Activated CD8-positive, alpha-beta T cell treated with anti-CD3 and anti-CD28 coated beads, Interleukin-2, amount 10 ng/mL, durations not matched to agents 7 days and 5 days (primary cell): ENCODE results near the gene MSN. TPM values are rescaled to one million over a fixed set of nuclear protein-coding genes. Genes with fewer than 3 reads are reported as not detected.
"Not testable (repeated sequence)": the region's sequence is repeated elsewhere in the genome, so short reads cannot be mapped to it uniquely, and the experiment has no call there.

ENCODE experiments used
- ATAC-seq: fragments of 150-1000 bp; cut with Tn5 transposase; one replicate; pipeline ENCODE4 v1.10.0; 2021; ENCODE audit warnings: moderate library complexity
- CTCF ChIA-PET: fragments of 350-600 bp; sonication (Branson Sonifier 250); formaldehyde crosslinking; loops from one replicate; lab custom pipeline; 2021; ENCODE audit warnings: antibody characterized with exemption; lab: Charles Lee
- POLR2A ChIA-PET: fragments of 350-600 bp; sonication (Branson Sonifier 250); formaldehyde crosslinking; loops from one replicate; lab custom pipeline; 2021; ENCODE audit warnings: antibody characterized with exemption; lab: Charles Lee
- DNase-seq: peaks from one replicate; pipeline ENCODE4 v3.0.0-alpha.2; 2020
- H3K27ac Mint-ChIP-seq: one replicate; pipeline ENCODE4 v1.8.0; 2021; ENCODE audit warnings: mild to moderate bottlenecking, mixed read lengths
- H3K27me3 Mint-ChIP-seq: one replicate; pipeline ENCODE4 v1.8.0; 2021; ENCODE audit warnings: low read depth, mixed read lengths
- H3K36me3 Mint-ChIP-seq: one replicate; pipeline ENCODE4 v1.8.0; 2021; ENCODE audit warnings: low read depth, mixed read lengths
- H3K4me1 Mint-ChIP-seq: one replicate; pipeline ENCODE4 v1.8.0; 2021; ENCODE audit warnings: low read depth, mixed read lengths
- H3K4me3 Mint-ChIP-seq: one replicate; pipeline ENCODE4 v1.8.0; 2021; ENCODE audit warnings: mild to moderate bottlenecking, mixed read lengths
- H3K9me3 Mint-ChIP-seq: one replicate; pipeline ENCODE4 v1.8.0; 2022; ENCODE audit warnings: mixed read lengths; ENCODE audit not compliant: insufficient read depth
- total RNA-seq, 2 experiments: library from RNA; stranded (reverse); gene quantifications; one replicate each; pipeline ENCODE4 v1.2.3, GENCODE V29; 2021

MSN gene
- total RNA-seq: 100 to 1,000 TPM; 622 to 627 TPM

DNA sequence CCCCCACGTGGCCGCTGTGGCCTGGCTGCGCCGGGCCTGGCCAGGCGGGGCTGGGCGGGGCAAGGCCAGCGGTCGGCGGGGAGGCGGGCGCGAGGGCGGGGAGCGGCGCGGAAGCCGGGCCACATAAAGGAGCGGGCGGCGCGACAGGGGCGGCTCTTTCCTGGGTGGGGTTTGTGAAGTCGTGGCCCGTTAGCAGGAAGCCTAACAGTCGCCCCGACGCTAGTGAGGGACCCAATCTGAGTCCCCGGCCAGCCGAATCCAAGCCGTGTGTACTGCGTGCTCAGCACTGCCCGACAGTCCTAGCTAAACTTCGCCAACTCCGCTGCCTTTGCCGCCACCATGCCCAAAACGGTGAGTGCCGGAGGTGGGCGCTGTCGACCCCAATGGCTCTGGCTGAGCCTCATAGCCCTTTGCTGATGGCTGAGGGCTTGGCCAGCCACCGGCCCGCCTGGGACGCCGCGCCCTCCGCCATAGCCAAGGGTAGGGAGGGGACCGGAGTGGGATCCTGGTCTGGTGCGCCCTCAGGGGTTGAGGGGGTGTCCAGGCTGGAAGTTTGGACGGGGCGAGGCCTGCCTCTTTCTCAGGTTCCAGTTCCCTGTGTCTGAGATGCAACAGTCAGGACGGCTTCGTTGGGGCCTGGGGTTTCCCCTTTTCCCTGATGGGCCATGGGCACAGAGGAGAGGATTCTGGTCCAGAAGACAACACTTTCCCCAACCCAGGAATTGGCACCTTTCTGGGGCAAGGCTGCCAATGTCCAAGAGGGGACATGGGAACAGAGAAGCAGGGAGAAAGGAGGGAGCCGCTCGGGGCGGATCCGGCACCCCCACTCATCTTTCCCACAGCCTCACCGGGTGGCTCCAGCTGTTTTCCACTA is at the start of gene MSN:
Gene MSN (plus strand): TSS at position 152 of the 874 bp plus-strand sequence. CDS start 188 bp downstream, at position 340.
- Mint-ChIP-seq H3K4me1 (peaks cover 33% of the 10 kb centered on the region), H3K27me3 (no peaks in the 10 kb centered on the region)

DNA sequence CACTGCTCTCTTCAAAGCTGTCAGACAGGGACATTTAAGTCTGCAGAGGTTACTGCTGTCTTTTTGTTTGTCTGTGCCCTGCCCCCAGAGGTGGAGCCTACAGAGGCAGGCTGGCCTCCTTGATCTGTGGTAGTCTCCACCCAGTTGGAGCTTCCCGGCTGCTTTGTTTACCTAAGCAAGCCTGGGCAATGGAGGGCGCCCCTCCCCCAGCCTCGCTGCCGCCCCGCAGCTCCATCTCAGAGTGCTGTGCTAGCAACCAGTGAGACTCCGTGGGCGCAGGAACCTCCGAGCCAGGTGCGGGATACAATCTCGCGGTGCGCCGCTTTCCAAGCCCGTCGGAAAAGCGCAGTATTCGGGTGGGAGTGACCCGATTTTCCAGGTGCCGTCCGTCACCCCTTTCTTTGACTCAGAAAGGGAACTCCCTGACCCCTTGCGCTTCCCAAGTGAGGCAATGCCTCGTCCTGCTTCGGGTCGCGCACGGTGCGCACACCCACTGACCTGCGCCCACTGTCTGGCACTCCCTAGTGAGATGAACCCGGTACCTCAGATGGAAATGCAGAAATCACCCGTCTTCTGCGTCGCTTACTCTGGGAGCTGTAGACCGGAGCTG is 47.3 kb upstream of the MSN start:
- CTCF ChIA-PET, H3K4me3 Mint-ChIP-seq, H3K27me3 Mint-ChIP-seq, H3K36me3 Mint-ChIP-seq, H3K4me1 Mint-ChIP-seq, POLR2A ChIA-PET, H3K9me3 Mint-ChIP-seq, DNase-seq, ATAC-seq, H3K27ac Mint-ChIP-seq: not testable (repeated sequence)

More for the DNA sequence above, at the start of gene MSN:
- Mint-ChIP-seq H3K4me3 (peak within 1 kb of the TSS; percentile 95), H3K9me3 (no peaks in the 10 kb centered on the region), H3K36me3 (peaks cover 46% of the 10 kb centered on the region), H3K27ac (peak within 1 kb of the TSS; percentile 93)
- POLR2A ChIA-PET: interaction anchor here (0.6 to 3.1 kb wide), 10 partner anchors 10 to 85 kb away, joined by 3 to 20 read pairs (median 4); no protein-coding TSS in a partner anchor
- CTCF ChIA-PET: interaction anchor here (1.2 to 2.2 kb wide), 6 partner anchors 33 to 71 kb away, joined by 3 to 9 read pairs (median 6); no protein-coding TSS in a partner anchor
- DNase-seq: peak; percentile 84
- ATAC-seq: peak; percentile 83

DNA sequence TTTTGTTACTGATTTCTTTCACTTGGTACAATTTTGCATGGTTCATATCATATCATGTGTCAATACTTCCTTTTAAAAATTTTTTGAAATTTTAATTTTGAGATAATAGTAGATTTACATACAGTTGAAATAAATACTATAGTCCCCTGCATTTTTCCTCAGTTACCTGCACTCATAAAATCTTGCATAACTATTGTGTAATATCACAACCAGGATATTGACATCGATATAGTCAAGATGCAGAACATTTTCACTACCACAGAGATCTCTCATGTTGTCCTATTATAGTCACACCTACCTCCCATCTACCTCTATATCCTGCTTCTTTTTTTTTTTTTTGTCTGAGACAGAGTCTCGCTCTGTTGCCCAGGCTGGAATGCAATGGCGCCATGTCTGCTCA is 36.7 kb upstream of the MSN start:
- ChIA-PET CTCF (no interaction called here), POLR2A (no interaction called here)
- Mint-ChIP-seq H3K36me3 (peaks cover 8% of the 10 kb centered on the region), H3K4me3 (no peak overlapping the region), H3K27ac (no peak overlapping the region), H3K27me3 (no peaks in the 10 kb centered on the region), H3K9me3 (peaks cover 4% of the 10 kb centered on the region), H3K4me1 (peaks cover 5% of the 10 kb centered on the region)
- DNase-seq: no peak
- ATAC-seq: no peak

DNA sequence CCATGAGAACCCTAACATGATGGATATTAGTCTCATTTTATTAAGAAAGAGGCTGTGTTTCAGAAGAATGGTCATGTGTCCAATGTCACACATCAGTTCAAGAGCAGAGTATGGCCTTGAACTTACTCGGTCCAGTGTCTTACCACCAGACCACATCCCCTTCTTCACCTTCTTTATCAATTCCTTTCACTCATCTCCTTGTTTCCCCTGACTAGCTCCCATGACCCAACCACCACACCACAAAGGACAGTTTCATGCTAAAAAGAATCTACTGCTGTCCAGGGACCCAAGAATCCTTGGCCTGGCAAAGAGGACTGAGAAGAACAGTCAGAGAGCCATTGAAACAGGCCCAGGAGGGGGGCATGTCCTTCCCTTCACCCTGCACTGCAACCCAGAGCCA is 33.6 kb upstream of the MSN start:
- no peak for ATAC-seq
- H3K27ac Mint-ChIP-seq: no peak overlapping the region
- no peaks in the 10 kb centered on the region for H3K9me3 Mint-ChIP-seq

DNA sequence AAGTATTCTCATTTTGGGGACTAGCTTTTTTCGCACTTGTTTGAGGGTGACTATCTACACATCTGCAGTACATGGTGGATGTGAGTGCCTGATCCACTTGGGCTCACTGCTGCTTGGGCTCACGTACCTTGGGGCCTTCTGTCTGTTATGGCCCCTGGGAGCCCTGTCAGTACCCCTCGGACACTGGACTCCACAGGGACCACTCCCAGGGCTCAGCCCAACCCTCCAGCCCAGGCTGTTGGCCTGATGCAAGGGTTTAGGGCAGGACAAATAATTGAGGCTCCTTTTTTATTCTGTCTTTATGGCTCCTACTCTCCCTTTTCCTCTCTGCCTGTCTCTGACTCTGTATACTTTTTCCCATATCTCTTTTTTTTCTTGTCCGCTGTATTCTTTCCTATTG is 32.7 kb upstream of the MSN start:
- no peak overlapping the region for H3K27ac Mint-ChIP-seq
- no peak for DNase-seq
- CTCF ChIA-PET: no interaction called here

More for the DNA sequence above, 33.6 kb upstream of the MSN start:
- POLR2A ChIA-PET: no interaction called here
- CTCF ChIA-PET: no interaction called here
- Mint-ChIP-seq H3K27me3 (no peaks in the 10 kb centered on the region), H3K4me1 (peaks cover 5% of the 10 kb centered on the region), H3K4me3 (no peak overlapping the region), H3K36me3 (peaks cover 2% of the 10 kb centered on the region)
- no peak for DNase-seq

DNA sequence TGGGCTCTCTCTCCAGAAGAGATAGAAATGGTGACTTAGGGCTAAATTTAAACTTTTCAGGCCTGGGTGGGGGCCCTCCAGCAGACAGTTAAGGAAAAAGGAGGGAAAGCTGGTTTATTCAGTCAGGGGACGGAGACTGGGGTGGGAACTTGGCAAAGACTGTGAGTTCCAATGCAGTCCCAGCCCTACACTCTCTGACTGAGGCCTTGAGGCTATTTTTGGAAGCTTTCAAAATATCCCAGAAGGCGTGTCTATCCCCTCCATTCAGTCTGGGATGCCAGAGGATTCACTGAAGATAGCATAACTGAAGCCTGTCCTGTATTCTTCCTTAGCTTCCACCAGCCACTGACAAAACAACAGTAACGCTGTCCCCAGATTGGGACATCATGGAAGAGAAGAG is 32.1 kb upstream of the MSN start:
- Mint-ChIP-seq H3K4me3 (no peak overlapping the region), H3K27ac (no peak overlapping the region), H3K36me3 (no peaks in the 10 kb centered on the region), H3K27me3 (no peaks in the 10 kb centered on the region), H3K4me1 (peaks cover 5% of the 10 kb centered on the region), H3K9me3 (no peaks in the 10 kb centered on the region)
- ATAC-seq (no peak), DNase-seq (no peak)
- ChIA-PET POLR2A (no interaction called here), CTCF (interaction anchor here (1.0 kb wide), 1 partner anchor 10 kb away, joined by 3 read pairs; no protein-coding TSS in a partner anchor)

More for the DNA sequence above, 32.7 kb upstream of the MSN start:
- Mint-ChIP-seq H3K4me1 (peaks cover 5% of the 10 kb centered on the region), H3K27me3 (no peaks in the 10 kb centered on the region), H3K4me3 (no peak overlapping the region), H3K9me3 (no peaks in the 10 kb centered on the region), H3K36me3 (no peaks in the 10 kb centered on the region)
- POLR2A ChIA-PET: no interaction called here
- ATAC-seq: no peak

DNA sequence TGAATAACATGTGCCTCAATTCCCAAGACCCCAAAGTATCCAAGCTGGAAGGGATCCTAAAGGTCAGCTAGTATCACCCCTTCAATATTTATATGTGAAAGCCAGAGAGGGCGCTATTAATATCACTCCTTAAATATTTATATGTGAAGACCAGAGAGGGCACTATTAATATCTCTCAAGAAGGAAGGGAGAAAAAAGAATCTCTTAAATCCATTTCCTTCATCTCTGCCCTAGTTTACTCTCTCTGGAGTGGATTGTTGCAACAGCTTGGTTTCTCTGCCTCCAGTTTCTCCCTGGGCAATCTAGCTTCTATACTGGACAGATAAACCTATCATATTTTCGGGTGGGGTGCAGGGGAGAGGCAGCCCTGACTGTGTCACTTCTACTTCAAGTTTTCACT is 31.6 kb upstream of the MSN start:
- Mint-ChIP-seq H3K36me3 (no peaks in the 10 kb centered on the region), H3K27ac (no peak overlapping the region), H3K9me3 (no peaks in the 10 kb centered on the region), H3K4me3 (no peak overlapping the region), H3K27me3 (no peaks in the 10 kb centered on the region), H3K4me1 (peaks cover 5% of the 10 kb centered on the region)
- ChIA-PET POLR2A (no interaction called here), CTCF (interaction anchor here (1.0 kb wide), 1 partner anchor 10 kb away, joined by 3 read pairs; no protein-coding TSS in a partner anchor)
- no peak for DNase-seq
- no peak for ATAC-seq

DNA sequence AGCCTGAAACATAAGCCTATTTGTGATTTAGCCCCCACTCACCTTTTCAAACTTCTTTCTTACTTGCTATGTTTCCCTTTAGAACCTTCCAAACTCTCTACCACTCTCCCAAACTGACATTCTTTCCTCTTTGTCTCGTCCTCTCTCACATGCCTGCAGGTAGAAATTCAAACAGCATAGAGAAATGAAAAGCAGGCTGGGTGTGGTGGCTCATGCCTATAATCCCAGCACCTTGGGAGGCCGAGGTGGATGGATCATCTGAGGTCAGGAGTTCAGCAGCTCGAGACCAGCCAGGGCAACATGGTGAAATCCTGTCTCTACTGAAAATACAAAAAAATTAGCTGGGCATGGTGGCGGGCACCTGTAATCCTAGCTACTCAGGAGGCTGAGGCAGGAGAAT is 31.2 kb upstream of the MSN start:
- H3K27ac Mint-ChIP-seq, H3K9me3 Mint-ChIP-seq, H3K36me3 Mint-ChIP-seq, H3K27me3 Mint-ChIP-seq, H3K4me3 Mint-ChIP-seq, H3K4me1 Mint-ChIP-seq, POLR2A ChIA-PET, ATAC-seq, DNase-seq: not testable (repeated sequence)
- CTCF ChIA-PET: interaction anchor here (1.0 kb wide), 1 partner anchor 9 kb away, joined by 3 read pairs; no protein-coding TSS in a partner anchor

DNA sequence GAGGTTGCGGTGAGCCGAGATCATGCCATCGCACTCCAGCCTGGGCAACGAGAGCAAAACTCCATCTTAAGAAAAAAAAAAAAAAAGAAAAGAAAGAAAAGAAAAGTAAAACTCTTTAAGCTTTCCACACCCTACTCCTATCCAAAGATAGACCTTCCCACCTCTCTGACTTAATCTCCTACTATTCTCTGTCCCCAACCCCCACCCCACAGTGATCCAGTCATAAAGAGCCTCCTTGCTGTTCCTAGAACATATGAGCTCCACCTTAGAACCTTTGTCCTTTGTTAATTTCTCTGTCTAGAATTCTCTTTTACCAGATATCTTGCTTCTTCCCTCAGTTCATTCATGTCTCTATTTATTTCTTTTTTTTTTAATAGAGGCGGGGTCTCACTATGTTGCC is 30.1 kb upstream of the MSN start:
- no peak for DNase-seq
- CTCF ChIA-PET: no interaction called here
- Mint-ChIP-seq H3K9me3 (no peaks in the 10 kb centered on the region), H3K27ac (no peak overlapping the region), H3K36me3 (no peaks in the 10 kb centered on the region), H3K4me3 (no peak overlapping the region), H3K4me1 (peaks cover 5% of the 10 kb centered on the region), H3K27me3 (no peaks in the 10 kb centered on the region)
- ATAC-seq: no peak
- POLR2A ChIA-PET: no interaction called here

DNA sequence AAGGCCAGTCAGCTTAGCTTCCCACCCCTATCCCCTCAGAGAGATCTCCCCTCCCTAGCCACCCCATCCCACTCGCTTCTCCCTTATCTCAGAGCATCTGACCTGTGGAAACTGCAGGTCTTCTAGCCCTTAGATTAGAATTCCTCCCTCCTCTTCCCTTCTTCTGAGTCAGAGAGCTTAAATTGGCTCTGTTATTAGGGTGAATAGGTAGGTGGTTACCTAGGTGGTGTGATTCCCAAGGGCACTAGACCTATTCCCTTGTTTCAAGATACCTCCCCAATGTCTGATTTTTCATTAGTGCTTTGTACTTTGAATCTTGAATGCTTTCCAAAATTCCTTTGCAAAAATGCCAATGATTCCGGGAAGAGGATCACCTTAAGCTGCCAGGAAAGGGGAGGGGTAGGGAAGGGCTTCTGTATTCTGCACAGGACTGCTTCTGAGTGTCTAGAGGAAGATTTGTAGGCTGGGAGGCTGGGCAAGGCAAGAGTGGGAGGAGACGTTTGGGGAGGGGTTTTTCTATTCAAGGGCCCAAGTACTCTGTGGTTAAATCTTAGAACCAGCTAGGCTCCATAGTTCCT is 24.5 kb upstream of the MSN start:
- peaks cover 15% of the 10 kb centered on the region for H3K4me1 Mint-ChIP-seq
- no peak for ATAC-seq
- DNase-seq: no peak
- ChIA-PET CTCF (no interaction called here), POLR2A (interaction anchor here (1.1 kb wide), 1 partner anchor 41 kb away, joined by 3 read pairs; no protein-coding TSS in a partner anchor)
- H3K9me3 Mint-ChIP-seq: no peaks in the 10 kb centered on the region
- no peaks in the 10 kb centered on the region for H3K36me3 Mint-ChIP-seq
- no peaks in the 10 kb centered on the region for H3K27me3 Mint-ChIP-seq
- no peak overlapping the region for H3K4me3 Mint-ChIP-seq
- H3K27ac Mint-ChIP-seq: no peak overlapping the region

DNA sequence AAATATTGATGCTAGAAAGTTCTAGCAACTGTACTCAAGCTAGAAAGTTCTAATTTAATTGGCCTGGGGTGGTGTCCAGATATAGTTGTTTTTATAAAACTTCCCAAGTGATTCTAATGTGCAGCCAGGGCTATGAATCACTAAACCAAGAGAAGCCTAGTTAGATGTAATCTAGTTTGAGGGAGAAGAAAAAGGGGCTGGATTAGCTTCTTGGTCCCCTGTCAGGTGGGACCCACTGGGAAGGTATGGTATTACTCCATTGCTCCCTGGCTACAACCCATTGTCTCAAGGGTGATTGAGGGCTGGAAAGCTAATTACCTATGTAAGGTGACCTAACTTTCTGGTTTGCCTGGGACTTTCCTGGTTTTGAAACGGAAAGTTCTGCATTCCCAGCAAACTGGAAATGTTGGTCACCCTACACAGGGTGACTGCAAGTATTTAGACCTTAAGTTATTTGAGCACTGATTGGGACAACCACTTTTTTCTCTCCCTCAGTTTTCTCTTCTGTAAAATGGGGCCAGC is 23.9 kb upstream of the MSN start:
- Mint-ChIP-seq H3K36me3 (no peaks in the 10 kb centered on the region), H3K9me3 (no peaks in the 10 kb centered on the region), H3K4me3 (no peak overlapping the region), H3K27me3 (no peaks in the 10 kb centered on the region), H3K27ac (no peak overlapping the region), H3K4me1 (peaks cover 15% of the 10 kb centered on the region)
- DNase-seq: no peak
- no peak for ATAC-seq
- ChIA-PET POLR2A (interaction anchor here (1.1 kb wide), 1 partner anchor 42 kb away, joined by 3 read pairs; no protein-coding TSS in a partner anchor), CTCF (no interaction called here)
